Activated CD8-positive, alpha-beta T cell treated with anti-CD3 and anti-CD28 coated beads for 36 hours (primary cell): ENCODE measurements around the gene ARHGAP18. TPM values are rescaled to one million over a fixed set of nuclear protein-coding genes. Genes with fewer than 3 reads are reported as not detected.

Experiments used
- ATAC-seq: fragments of 200-7000 bp; cut with Tn5 transposase; one replicate; pipeline ENCODE4 v1.10.0; 2021; ENCODE audit warnings: mild to moderate bottlenecking, moderate library complexity
- CTCF ChIA-PET: fragments of 350-600 bp; sonication (Branson Sonifier 250); formaldehyde crosslinking; loops from one replicate; lab custom pipeline; 2021; ENCODE audit warnings: antibody characterized with exemption; lab: Charles Lee
- POLR2A ChIA-PET: fragments of 350-600 bp; sonication (Branson Sonifier 250); formaldehyde crosslinking; loops from one replicate; lab custom pipeline; 2021; ENCODE audit warnings: antibody characterized with exemption; lab: Charles Lee
- DNase-seq: peaks from one replicate; pipeline ENCODE4 v3.0.0-alpha.2; 2020
- H3K27ac Mint-ChIP-seq: one replicate; pipeline ENCODE4 v1.8.0; 2021; ENCODE audit warnings: mild to moderate bottlenecking, mixed read lengths
- H3K27me3 Mint-ChIP-seq: one replicate; pipeline ENCODE4 v1.8.0; 2021; ENCODE audit warnings: mixed read lengths
- H3K36me3 Mint-ChIP-seq: one replicate; pipeline ENCODE4 v1.8.0; 2021; ENCODE audit warnings: low read depth, mixed read lengths
- H3K4me1 Mint-ChIP-seq: one replicate; pipeline ENCODE4 v1.8.0; 2021; ENCODE audit warnings: low read depth, mixed read lengths
- H3K4me3 Mint-ChIP-seq: one replicate; pipeline ENCODE4 v1.8.0; 2021; ENCODE audit warnings: mild to moderate bottlenecking, moderate library complexity, mixed read lengths
- H3K9me3 Mint-ChIP-seq: one replicate; pipeline ENCODE4 v1.8.0; 2021; ENCODE audit warnings: mixed read lengths
- intact Hi-C: fragments of 100-400 bp; cut with micrococcal nuclease; formaldehyde crosslinking; loops from one replicate; pipeline ENCODE4 v1.10.0; 2022
- total RNA-seq, 2 experiments: library from RNA; stranded (reverse); gene quantifications; one replicate each; pipeline ENCODE4 v1.2.3, GENCODE V29; 2021
- TF ChIP-seq, protein P1 (sequence below): fragments of 200-600 bp; IDR thresholded peaks from one replicate; pipeline ENCODE4 v1.8.0; 2022; ENCODE audit warnings: antibody characterized with exemption, mild to moderate bottlenecking

ARHGAP18 gene
- total RNA-seq, 2 experiments from 2014 or later = 8.2 to 9.6 TPM

- no peaks in the 10 kb centered on the region for H3K36me3 Mint-ChIP-seq
- intact Hi-C loops = no loop called here
- ATAC-seq (no peak), DNase-seq (no peak)
- H3K4me1 Mint-ChIP-seq = peaks cover 49% of the 10 kb centered on the region
- no peaks in the 10 kb centered on the region for H3K27me3 Mint-ChIP-seq
- CTCF ChIA-PET = interaction anchor here (1.1 kb wide), 1 partner anchor 186 kb away, joined by 3 read pairs; no protein-coding TSS in a partner anchor
- TF ChIP-seq, protein P1, sequence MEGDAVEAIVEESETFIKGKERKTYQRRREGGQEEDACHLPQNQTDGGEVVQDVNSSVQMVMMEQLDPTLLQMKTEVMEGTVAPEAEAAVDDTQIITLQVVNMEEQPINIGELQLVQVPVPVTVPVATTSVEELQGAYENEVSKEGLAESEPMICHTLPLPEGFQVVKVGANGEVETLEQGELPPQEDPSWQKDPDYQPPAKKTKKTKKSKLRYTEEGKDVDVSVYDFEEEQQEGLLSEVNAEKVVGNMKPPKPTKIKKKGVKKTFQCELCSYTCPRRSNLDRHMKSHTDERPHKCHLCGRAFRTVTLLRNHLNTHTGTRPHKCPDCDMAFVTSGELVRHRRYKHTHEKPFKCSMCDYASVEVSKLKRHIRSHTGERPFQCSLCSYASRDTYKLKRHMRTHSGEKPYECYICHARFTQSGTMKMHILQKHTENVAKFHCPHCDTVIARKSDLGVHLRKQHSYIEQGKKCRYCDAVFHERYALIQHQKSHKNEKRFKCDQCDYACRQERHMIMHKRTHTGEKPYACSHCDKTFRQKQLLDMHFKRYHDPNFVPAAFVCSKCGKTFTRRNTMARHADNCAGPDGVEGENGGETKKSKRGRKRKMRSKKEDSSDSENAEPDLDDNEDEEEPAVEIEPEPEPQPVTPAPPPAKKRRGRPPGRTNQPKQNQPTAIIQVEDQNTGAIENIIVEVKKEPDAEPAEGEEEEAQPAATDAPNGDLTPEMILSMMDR = no peak
- H3K27ac Mint-ChIP-seq = peak overlapping the region; percentile 75
- POLR2A ChIA-PET = interaction anchor here (0.7 kb wide), 1 partner anchor 161 kb away, joined by 3 read pairs; no protein-coding TSS in a partner anchor
- no peak overlapping the region for H3K4me3 Mint-ChIP-seq
- H3K9me3 Mint-ChIP-seq = no peaks in the 10 kb centered on the region
Measured at GRCh38 chr6:129751384-129751783, 41.4 kb upstream of the ARHGAP18 start.

DNA sequence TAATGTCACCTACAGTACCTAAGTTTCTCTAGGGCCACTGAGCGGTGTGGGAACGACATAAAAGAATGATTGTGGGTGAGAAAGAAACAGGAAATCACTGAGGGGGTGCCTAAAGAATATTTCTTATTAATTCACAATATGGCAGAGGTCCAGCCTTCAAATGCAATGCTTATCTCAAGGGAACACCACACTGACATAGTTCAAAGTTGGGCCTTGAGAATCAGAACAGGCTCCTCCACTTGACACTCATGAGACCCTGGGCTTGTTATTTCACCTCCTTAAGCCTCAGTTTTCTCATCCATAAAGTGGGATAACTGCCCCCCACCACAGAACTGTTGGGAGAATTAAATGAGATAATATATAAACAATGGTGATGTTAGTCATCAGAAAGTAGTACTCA, 40.4 kb upstream of the ARHGAP18 start:
- intact Hi-C loops = no loop called here
- no peak for DNase-seq
- Mint-ChIP-seq H3K4me1 (peaks cover 51% of the 10 kb centered on the region), H3K9me3 (no peaks in the 10 kb centered on the region), H3K27me3 (no peaks in the 10 kb centered on the region), H3K36me3 (no peaks in the 10 kb centered on the region), H3K27ac (peak overlapping the region; percentile 94), H3K4me3 (peak overlapping the region; percentile 75)
- TF ChIP-seq, protein P1 = no peak
- no peak for ATAC-seq
- POLR2A ChIA-PET = interaction anchor here (0.7 kb wide), 1 partner anchor 178 kb away, joined by 3 read pairs; no protein-coding TSS in a partner anchor
- CTCF ChIA-PET = interaction anchor here (1.0 to 3.0 kb wide), 9 partner anchors 8 to 271 kb away, joined by 3 to 16 read pairs (median 4); no protein-coding TSS in a partner anchor

- ATAC-seq = peak; percentile 31
Measured at GRCh38 chr6:129749749-129750120, 39.8 kb upstream of the ARHGAP18 start.

GRCh38 chr6:129748901-129749748, 39.1 kb upstream of the ARHGAP18 start:
- ATAC-seq = no peak
- Mint-ChIP-seq H3K4me3 (peak overlapping the region; percentile 75), H3K36me3 (peaks cover 2% of the 10 kb centered on the region), H3K4me1 (peaks cover 62% of the 10 kb centered on the region), H3K27me3 (no peaks in the 10 kb centered on the region), H3K9me3 (peaks cover 1% of the 10 kb centered on the region), H3K27ac (peak overlapping the region; percentile 94)
- intact Hi-C loops = loop anchor here (1.0 to 5.0 kb wide), 3 partner anchors 65 to 257 kb away; no protein-coding TSS in a partner anchor
- ChIA-PET POLR2A (interaction anchor here (0.6 to 1.5 kb wide), 3 partner anchors 65 to 78 kb away, joined by 3 read pairs; no protein-coding TSS in a partner anchor), CTCF (interaction anchor here (1.0 to 3.0 kb wide), 13 partner anchors 9 to 273 kb away, joined by 3 to 16 read pairs (median 4); no protein-coding TSS in a partner anchor)
- no peak for DNase-seq
- TF ChIP-seq, protein P1 = no peak

More at GRCh38 chr6:129749749-129750120, 39.8 kb upstream of the ARHGAP18 start:
- DNase-seq = no peak
- Mint-ChIP-seq H3K4me3 (peak overlapping the region; percentile 75), H3K27me3 (no peaks in the 10 kb centered on the region), H3K9me3 (peaks cover under 1% of the 10 kb centered on the region), H3K27ac (peak overlapping the region; percentile 94), H3K36me3 (peaks cover under 1% of the 10 kb centered on the region), H3K4me1 (peaks cover 56% of the 10 kb centered on the region)
- POLR2A ChIA-PET = interaction anchor here (0.7 kb wide), 1 partner anchor 178 kb away, joined by 3 read pairs; no protein-coding TSS in a partner anchor
- intact Hi-C loops = loop anchor here (5.0 kb wide), 2 partner anchors 77 to 257 kb away; no protein-coding TSS in a partner anchor
- CTCF ChIA-PET = interaction anchor here (1.0 to 3.0 kb wide), 10 partner anchors 9 to 272 kb away, joined by 3 to 16 read pairs (median 4); no protein-coding TSS in a partner anchor
- TF ChIP-seq, protein P1 = no peak
